NCI-H2227 (cell line): ENCODE results near the gene DCANP1.

Experiments used
- DNase-seq: peaks from one replicate; lab custom pipeline; 2025; ENCODE audit not compliant: unreplicated experiment; lab: John Stamatoyannopoulos, UW

DCANP1 gene

DNA sequence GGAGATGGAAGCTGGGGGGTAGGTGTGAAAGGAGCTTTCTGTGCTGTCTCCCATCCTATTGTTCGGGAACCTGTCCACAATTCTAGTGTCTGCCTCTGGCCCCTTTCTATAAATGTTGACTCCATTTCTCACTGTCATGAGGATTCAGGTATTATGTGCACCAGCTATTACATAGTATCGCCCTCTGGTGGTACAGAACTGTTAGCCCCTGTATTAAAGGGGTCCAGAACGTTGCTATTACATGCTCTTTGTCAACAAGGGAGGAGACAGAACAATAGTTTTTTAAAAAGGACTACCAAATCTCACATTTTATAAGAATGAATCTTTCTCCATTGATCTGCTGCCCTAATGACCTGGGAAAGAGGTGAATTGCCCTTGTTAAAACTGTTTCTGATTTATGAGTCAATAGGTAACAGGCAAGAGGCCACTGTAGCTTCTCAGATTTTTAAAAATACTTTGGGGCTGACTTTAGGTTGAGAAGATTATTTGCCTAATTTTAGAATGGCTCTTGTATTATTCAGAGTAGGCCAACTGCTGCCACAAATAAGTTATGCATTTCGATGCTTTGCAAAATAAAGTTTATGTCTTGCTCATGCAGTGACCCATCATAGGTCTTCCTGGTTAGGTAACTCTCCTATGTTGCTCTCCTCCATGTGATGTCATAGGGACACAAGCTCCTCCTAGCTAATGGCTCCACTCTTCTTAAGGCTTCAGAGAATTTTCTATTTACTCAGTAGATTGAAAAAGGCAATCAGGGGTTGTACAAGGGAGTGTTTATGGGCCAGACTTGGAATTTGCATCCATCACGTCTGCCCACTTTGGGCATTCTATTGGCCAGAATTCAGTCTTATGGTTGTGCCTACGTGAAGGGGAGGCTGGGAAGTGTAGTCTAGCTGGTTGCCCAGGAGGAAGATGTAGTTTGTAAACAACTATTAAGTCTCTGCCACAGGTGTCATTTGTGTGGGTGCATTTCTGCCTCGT, 20.8 kb downstream of the DCANP1 start:
- DNase-seq, result peak; percentile 50

DNA sequence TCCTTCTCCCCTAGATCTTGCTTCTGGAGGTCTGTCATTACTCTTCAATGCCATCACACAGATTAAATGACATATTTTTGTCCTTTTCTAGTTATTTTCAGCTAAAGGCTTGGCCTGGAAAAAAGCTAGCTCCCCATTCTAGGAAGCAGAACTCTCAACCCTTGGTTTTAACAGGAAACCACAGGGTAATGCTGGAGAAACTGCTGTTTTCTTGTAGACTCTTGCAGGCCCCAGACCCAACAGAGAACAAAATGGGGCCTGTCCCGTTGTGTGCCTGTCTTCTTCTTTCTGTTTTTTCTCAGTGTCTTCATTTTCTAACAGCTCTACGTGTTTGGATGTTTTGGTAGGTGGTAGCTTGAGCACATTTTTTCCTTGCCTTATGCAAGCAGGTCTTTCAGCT, 21.5 kb downstream of the DCANP1 start:
- DNase-seq, result no peak

DNA sequence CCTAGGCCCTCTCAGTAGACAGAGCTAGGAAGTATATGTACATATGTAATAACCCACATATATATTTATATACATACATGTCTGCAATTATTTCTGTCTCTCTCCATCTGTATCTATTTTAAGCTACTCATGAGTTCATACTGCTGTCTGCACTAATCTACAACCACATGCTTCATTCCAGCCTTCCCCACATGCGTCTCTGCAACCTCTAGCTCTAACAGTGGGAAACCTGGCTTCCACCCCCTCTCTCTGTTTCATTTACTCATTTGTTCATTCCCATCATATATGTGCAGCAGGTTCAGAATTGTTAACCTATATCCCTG, 23.3 kb downstream of the DCANP1 start:
- no peak for DNase-seq

DNA sequence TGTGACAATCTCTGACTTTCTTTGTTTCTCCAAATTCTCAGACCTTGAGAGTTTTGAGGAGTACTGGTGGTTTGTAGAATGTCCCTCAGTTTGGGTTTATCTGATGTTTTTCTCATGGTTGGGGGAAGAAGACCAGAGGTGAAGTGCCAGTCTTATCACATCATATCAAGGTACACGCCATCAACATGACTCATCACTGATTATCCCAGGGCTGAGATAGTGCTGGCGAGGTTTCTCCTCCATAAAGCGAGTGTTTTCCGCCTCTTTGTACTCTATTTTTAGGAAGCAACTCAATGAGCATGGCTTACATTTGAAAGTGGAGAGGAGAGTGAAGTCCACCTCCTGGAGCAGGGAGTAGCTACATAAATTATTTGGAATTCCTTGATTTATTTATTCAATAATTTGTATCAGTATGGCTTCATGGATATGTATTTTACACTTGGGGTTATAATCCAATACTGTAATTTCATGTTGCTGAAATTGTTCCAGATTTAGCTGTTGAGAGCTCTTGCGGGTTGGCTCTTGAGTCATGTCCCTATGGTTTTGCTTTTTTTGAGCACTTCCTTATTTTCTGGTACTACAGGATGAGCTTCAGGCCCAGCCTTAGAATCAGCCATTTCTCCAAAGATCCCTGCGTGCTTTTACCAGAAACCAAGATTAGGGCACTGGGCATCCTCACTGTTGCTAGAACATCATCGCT, 23.9 kb downstream of the DCANP1 start:
- no peak for DNase-seq

DNA sequence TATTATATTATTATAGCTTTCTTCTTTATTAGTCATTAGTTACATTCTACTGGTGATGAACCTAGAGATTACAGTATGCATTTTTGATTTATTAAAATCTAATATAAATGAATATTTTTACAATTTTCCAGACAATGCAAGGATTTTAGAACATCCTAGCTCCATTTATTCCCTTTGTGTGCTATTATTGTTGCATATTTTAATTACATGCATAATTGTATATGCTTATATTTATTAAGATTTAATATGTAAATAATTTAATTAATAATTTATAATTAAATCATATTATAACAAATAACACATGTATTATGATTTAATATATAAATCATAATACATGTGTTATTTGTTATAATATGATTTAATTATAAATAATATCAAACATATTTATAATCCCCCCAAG, 24.7 kb downstream of the DCANP1 start:
- DNase-seq, result no peak

DNA sequence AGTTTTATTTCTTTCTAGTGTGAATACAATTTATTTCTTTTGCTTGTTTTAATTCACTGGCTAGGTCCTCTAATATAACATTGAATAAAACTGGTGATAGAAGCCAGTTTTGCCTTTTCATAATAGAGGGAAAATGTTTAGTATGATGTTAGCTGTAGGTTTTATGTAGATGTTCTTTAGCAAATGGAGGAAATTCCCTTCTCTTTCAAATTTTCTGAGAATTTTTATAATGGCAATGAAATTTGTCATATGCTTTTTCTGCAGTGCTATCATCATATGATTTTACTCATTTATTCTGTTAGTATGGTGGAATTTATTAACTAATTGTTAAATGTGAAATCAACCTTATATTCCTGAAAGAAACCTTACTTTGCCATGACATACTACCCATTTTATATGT, 30.1 kb downstream of the DCANP1 start:
- no peak for DNase-seq

DNA sequence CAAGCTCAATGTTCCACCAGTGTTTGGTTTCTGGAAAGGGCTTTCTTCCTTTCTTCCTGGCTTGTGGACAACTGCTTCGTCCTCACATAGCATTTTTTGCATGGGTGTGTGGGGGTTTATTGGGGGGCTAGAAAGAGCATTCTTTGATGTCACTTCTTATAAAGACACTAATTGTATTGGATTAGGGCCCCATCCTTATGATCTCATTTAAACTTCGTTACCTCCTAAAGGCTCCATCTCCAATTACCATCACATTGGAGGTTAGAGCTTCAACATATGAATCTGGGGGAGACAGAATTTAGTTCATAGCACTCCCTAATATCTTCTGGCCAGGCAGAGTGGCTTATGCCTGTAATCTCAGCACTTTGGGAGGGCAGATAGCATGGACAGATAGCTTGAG, 42.1 kb downstream of the DCANP1 start:
- DNase-seq, result no peak

DNA sequence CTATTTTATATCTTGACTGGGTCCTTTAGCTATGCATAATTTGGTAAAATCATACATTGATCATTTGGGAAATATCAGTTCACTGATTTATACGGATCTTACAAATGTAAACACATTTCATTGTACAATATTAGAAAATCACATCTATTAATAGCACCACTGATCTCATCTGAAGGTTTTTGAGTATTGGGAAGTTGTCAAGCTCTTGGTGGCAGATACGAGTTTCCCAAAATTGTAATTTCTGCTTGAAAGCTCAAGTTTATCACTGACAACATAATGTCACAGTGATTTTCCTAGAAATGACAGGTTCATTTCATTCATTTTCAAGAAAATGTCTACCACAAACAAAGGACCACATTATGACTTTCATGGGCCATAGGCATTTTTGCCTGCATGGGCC, 45.1 kb downstream of the DCANP1 start:
- DNase-seq, result no peak

DNA sequence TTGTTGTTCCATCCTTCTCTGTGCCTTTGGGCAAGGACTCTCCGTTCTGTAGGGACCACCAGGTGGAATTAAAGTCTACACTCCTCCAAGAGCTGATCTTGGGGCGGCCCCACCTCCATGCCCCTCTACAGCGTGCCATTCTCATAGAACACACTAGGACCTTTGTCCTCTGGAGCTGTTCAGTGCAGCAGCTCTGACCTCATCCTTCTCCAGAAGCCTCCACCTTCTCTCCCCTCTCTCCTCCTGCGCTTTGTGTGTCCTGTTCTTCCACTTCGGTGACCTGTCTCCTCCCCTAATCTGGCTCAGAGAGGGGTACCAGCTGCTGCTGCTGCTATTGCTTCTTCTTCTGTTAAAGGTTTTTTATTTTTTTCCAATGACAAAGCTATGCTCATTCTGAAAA, 46.3 kb downstream of the DCANP1 start:
- peak; percentile 19 for DNase-seq

DNA sequence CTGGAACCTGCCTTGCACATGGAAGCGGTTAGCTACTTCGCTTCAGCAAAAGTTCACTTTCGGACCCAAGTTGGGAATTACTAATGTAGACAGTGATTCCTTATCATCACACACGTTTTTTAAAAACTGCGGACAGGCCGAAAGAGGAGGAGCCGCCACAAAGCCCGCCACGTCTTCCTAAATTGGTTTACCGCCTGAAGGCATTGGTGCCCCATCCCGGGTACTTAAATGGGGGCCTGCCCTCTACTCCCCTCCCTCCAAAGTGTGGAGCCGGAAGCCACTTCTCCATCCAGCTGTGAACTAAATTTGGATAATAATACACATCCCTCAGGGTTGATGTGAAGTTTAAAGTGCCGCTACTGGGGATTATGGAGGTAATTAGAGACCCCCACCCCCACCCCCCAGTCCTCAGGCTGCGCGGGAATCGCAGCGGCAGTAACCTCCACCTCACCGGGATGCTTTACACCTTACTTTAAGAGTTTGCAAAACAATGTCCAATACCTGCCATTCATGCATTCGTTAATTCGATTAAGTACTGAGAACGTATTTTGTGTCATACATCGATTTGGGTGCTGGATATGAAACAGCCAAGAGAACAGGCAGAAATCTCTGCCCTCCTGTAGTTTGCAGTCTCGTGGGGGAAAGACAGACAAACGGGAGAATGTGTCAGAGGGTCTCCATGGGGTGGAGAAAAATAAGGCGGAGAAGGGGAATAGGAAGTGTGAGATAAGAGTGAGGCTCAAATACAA, 47.2 kb downstream of the DCANP1 start:
- DNase-seq, result peak; percentile 37

DNA sequence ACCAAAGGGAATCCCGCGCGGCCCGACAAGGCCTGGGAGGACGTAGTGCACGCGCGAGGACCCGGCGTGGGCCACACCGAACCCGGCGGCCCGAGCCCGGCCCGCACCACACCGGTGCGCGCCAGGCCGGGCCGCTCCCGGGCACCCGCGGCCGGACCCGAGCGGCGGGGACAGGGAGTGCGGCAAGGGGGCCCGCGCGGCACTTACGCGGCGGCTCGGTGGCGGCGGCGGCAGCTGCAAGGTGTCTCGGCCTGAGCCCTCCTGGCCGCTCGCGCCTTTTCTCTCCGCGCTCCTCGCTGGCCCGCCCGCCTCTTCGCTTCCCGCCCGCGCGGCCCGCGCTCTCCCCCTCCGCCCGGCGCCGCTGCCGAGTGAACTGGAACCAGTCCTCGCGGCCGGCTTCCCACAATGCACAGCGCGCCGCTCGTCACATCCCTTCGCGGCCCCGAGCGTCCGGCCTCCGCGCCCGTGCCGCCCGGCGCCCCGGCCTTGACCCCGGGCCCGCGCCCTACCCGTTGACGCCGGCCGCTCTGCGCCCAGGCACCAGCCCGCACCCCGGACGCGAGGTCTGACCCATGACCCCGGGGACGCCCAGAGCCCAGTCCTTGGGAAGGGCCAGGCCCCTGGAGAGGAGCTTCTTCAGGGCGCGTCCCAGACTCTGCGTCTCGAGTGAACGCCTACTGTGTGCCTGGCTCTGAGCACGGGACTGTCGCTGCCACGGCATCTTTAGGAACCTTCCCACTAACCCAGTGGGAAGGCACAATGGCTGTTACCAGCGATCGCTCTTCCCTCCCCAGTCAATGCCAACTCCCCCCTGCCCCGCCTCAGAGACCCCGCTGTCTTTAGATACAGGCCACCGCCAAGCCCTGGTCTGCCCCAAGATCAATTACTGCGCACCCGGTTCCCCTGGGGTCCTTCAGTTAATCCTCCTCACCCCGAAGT, 48.0 kb downstream of the DCANP1 start, which contains the start of gene MACROH2A1:
Gene MACROH2A1, minus strand, starts transcription at position 377 of the 939 bp plus-strand sequence. CDS start 10,138 bp downstream, outside the sequence.
- peak; percentile 87 for DNase-seq

DNA sequence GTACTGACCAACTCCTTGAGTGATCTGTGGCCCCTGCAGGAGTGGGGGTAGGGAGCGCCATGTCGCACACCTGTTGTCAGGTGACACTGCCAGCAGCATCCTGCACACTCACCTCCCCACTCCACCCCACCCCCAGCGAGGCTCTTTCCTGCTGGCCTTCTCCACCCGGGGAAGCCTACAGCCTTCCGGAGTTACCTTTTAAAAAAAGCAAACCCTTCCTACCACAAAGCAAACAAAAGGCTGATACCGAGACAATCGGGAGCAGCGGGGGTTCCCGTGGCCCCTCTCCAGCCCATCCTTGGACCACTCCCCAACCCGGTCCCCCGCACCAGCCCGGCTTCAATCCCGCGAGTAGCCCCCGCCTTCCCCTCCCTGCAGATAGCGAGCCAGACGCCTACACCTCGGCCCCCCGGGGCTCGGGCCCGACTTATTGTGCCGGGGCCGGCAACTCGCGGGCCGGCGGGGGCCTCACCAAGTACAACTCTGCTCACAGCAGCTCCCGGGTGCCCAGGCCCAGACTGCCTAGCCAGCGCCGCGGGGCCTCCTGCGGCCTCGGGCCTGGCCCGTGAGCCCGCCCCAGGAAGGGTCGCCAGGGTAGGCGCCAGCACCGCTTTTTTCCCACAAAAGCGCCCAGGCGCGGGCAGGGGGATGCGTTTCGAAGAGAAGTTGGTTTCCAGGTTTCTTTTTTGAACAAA, 48.8 kb downstream of the DCANP1 start:
- peak; percentile 52 for DNase-seq

DNA sequence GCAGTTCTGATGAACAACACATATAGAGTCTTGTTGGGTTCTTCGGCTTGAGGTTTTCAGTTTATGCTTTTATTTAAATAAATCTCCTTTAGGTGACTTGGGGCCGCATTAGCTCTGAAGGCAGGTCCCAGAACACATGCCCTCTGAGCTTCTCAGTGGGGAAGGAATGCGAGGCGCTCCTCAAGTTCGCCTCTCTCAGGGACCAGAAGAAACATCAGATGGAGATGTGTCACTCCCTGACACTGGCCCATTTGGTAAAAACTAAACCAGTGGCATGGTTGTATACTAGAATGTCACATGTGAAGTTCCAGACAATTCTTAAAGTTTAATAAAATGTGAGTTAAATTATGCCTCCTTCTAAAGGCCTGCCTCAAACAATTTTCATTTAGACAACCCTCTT, 50.1 kb downstream of the DCANP1 start:
- no peak for DNase-seq

DNA sequence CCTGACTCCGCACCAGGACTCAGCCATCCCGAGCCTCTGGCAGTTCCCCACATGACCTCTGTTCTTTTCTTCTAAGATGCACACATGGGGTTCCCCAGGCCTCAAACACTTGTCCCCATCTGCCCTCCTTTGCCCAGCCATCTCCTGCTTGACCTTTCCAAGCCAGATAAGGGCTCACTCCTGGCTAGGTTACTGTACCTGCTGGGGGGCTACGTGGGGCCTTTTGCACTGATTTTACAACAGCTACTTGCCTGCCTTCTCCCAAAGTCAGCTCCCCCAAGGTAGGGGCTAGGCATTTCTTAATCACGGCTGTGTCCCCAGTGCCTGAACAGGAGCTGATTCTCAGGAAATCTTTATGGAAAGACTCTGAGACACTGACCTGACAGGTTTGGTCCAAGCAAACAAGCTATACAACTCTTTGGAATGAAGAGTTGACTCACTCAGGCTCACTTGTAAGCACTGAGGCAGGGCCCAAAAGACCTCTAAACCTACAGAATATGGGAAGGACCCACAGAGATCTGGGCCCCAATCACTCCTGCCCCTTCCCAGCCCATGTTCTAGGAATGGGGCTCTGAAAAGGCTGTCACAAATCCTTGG, 50.6 kb downstream of the DCANP1 start:
- no peak for DNase-seq

DNA sequence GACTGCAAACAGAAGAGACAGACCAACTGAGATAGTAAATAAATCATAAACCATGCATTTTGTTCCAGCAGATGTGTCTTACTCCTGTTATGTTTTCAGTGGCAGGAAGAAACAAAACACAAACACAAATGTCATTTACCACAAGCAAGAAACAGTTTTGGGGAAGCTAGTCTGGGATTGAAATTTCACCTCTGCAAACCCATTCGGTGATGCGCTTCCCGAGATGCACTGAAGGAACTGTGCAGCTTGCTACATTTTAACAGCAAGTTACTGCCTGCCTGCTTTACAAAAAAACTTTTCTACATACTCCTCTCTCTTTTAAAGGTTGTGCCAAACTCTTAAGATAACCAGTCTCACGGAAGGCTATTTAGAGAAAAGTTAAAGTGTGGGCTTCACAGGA, 51.3 kb downstream of the DCANP1 start:
- no peak for DNase-seq

DNA sequence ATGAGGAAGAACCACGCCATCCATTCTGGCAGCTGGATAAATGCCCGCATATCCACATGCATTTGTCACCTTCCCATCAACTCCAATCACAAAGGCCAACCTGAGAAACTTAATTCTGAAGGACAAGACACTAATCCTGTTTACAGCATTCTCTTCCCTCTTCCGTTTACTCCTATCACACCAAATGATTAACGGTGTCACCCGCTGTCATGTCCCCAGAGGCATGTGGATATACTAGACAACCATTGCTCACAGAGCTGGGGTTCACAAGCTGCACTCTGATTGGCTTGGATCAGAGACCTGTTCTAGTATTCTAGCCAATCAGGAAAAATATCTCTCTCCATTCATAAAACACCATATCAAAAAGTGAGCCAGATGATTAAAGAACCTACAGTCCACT, 51.7 kb downstream of the DCANP1 start:
- no peak for DNase-seq
